KMS-11 (cell line): ENCODE results near the gene TOB1.
"Not testable (repeated sequence)": the region's sequence is repeated elsewhere in the genome, so short reads cannot be mapped to it uniquely, and the experiment has no call there.

ENCODE experiments used
- H2AFZ ChIP-seq: fragments of 200-600 bp; sonication (generic); 2 replicates; pipeline ENCODE4 v1.6.1; 2016; ENCODE audit warnings: antibody characterized with exemption, mixed run types, low read depth
- H3K27ac ChIP-seq: fragments of 200-600 bp; sonication (generic); 2 replicates; pipeline ENCODE4 v1.6.1; 2016; ENCODE audit warnings: mild to moderate bottlenecking, mixed run types
- H3K27me3 ChIP-seq: fragments of 200-600 bp; sonication (generic); 2 replicates; pipeline ENCODE4 v1.6.1; 2017; ENCODE audit warnings: mild to moderate bottlenecking, low read depth, mixed run types, moderate library complexity; ENCODE audit not compliant: insufficient read depth
- H3K36me3 ChIP-seq: fragments of 200-600 bp; sonication (generic); 2 replicates; pipeline ENCODE4 v1.6.1; 2017; ENCODE audit warnings: mild to moderate bottlenecking, mixed run types; ENCODE audit not compliant: insufficient read depth
- H3K4me1 ChIP-seq: fragments of 200-600 bp; sonication (generic); 2 replicates; pipeline ENCODE4 v1.6.1; 2016; ENCODE audit warnings: mild to moderate bottlenecking, low read depth, mixed run types; ENCODE audit not compliant: poor library complexity, severe bottlenecking
- H3K4me2 ChIP-seq: fragments of 200-600 bp; sonication (generic); 2 replicates; pipeline ENCODE4 v1.7.0; 2016; ENCODE audit warnings: mild to moderate bottlenecking, mixed run types
- H3K4me3 ChIP-seq: fragments of 200-600 bp; sonication (generic); IDR thresholded peaks from 2 replicates; pipeline ENCODE4 v1.6.1; 2017; ENCODE audit warnings: low read depth, low read length, mixed read lengths; ENCODE audit not compliant: insufficient read depth
- H3K79me2 ChIP-seq: fragments of 200-600 bp; sonication (generic); 2 replicates; pipeline ENCODE4 v1.6.1; 2016; ENCODE audit warnings: low read depth, mixed run types; ENCODE audit not compliant: insufficient read depth
- H3K9ac ChIP-seq: fragments of 200-600 bp; sonication (generic); 2 replicates; pipeline ENCODE4 v1.6.1; 2016; ENCODE audit warnings: mild to moderate bottlenecking, mixed run types
- H4K20me1 ChIP-seq: fragments of 200-600 bp; sonication (generic); 2 replicates; pipeline ENCODE4 v1.6.1; 2016; ENCODE audit warnings: mild to moderate bottlenecking, mixed run types; ENCODE audit not compliant: insufficient read depth
- CTCF ChIP-seq: fragments of 200-600 bp; sonication (generic); conservative IDR thresholded peaks from 2 replicates; pipeline ENCODE4 v1.6.1; 2017; ENCODE audit warnings: low read depth, mild to moderate bottlenecking, antibody characterized with exemption, low read length, moderate library complexity, mixed read lengths

TOB1 gene

GRCh38 chr17:50877838-50878237, 11.7 kb upstream of the TOB1 start:
- Histone ChIP-seq H3K4me2 (no peak overlapping the region), H3K27me3 (no peaks in the 10 kb centered on the region), H3K4me3 (no peak overlapping the region), H3K36me3 (no peaks in the 10 kb centered on the region), H3K4me1 (peaks cover 6% of the 10 kb centered on the region), H3K9ac (no peak overlapping the region), H2AFZ (no peak overlapping the region), H3K27ac (no peak overlapping the region), H4K20me1 (no peaks in the 10 kb centered on the region), H3K79me2 (no peaks in the 10 kb centered on the region)
- no peak for TF ChIP-seq CTCF

DNA sequence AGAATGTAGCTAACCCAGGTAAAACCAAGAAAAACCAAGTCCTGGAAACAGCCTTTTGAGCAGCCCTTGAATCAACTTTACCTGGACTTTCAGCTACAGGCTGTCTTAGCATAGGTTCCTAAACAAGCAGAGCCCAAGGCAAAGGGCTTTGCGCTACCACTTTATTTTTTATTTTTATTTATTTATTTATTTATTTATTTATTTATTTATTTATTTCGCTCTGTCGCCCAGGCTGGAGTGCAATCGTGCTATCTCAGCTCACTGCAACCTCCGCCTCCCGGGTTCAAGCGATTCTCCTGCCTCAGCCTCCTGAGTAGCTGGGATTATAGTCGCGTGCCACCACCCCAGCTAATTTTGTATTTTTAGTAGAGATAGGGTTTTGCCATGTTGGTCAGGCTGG, 10.9 kb upstream of the TOB1 start:
- not testable (repeated sequence) for H4K20me1 ChIP-seq, H3K4me2 ChIP-seq, H3K79me2 ChIP-seq, H3K27me3 ChIP-seq, H2AFZ ChIP-seq, H3K9ac ChIP-seq, H3K4me3 ChIP-seq, H3K36me3 ChIP-seq, H3K27ac ChIP-seq
- H3K4me1 ChIP-seq: peaks cover 14% of the 10 kb centered on the region

DNA sequence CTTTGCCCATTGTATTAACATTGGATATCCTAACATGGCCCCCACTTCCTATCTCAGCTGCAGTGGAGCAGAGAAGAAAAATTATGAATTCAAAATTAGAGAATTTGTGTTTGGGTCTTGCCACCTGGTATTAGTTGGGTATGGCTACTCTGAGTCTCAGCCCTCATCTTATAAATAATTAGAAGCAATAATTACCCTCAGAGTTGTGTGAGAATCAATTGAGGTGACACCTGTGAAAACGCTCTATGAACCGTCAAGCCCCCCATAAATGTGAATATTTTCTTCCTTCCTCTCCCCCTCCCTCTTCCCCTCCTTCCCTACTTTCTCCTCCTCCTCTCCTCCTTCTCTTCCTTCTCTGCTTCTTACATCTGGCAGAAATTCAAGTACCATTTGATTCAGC, 8.9 kb upstream of the TOB1 start:
- H2AFZ ChIP-seq: no peak overlapping the region
- H3K36me3 ChIP-seq: no peaks in the 10 kb centered on the region
- H3K4me3 ChIP-seq: no peak overlapping the region
- no peak overlapping the region for H3K27ac ChIP-seq
- H3K79me2 ChIP-seq: no peaks in the 10 kb centered on the region
- H3K27me3 ChIP-seq: no peaks in the 10 kb centered on the region
- H3K9ac ChIP-seq: no peak overlapping the region
- H3K4me1 ChIP-seq: peaks cover 23% of the 10 kb centered on the region
- TF ChIP-seq CTCF: no peak
- H4K20me1 ChIP-seq: no peaks in the 10 kb centered on the region
- no peak overlapping the region for H3K4me2 ChIP-seq

GRCh38 chr17:50872710-50873424, 6.7 kb upstream of the TOB1 start:
- no peak for TF ChIP-seq CTCF
- H3K4me1 ChIP-seq: peaks cover 34% of the 10 kb centered on the region
- no peaks in the 10 kb centered on the region for H3K79me2 ChIP-seq
- no peak overlapping the region; the same call in 1 of the 2 replicates for H3K9ac ChIP-seq
- H3K4me2 ChIP-seq: no peak overlapping the region
- no peak overlapping the region for H3K4me3 ChIP-seq
- H3K27ac ChIP-seq: peak overlapping the region; percentile 0; the same call in 1 of the 2 replicates
- no peaks in the 10 kb centered on the region for H3K27me3 ChIP-seq
- H2AFZ ChIP-seq: peak overlapping the region; percentile 31; the same call in 1 of the 2 replicates
- no peaks in the 10 kb centered on the region for H3K36me3 ChIP-seq
- H4K20me1 ChIP-seq: no peaks in the 10 kb centered on the region

GRCh38 chr17:50871898-50872297, 5.7 kb upstream of the TOB1 start:
- Histone ChIP-seq H3K27me3 (no peaks in the 10 kb centered on the region), H4K20me1 (no peaks in the 10 kb centered on the region), H3K4me3 (no peak overlapping the region), H3K4me2 (0 out of 2 replicates have a peak overlapping the region, but pooled peaks have one; percentile 9), H3K9ac (no peak overlapping the region), H2AFZ (no peak overlapping the region), H3K27ac (no peak overlapping the region), H3K79me2 (no peaks in the 10 kb centered on the region), H3K4me1 (peaks cover 35% of the 10 kb centered on the region), H3K36me3 (no peaks in the 10 kb centered on the region)
- no peak for TF ChIP-seq CTCF
